ENCODE results near the gene VPS25.
"Not testable (repeated sequence)": the region's sequence is repeated elsewhere in the genome, so short reads cannot be mapped to it uniquely, and the experiment has no call there.

Gene VPS25

GRCh38 chr17:42768006-42768405 lies 5.2 kb upstream of the VPS25 start:
- not testable (repeated sequence) for DNase-seq (ENCODE audit: low read depth)

GRCh38 chr17:42769964-42770363 lies 3.3 kb upstream of the VPS25 start:
- not testable (repeated sequence) for DNase-seq (ENCODE audit: low read depth)

- DNase-seq (ENCODE audit: low read depth) = no peak
These were observed 332 bp upstream of the VPS25 start for GRCh38 chr17:42772945-42773289.

- DNase-seq (ENCODE audit: low read depth) = peak; percentile 77
These were observed 957 bp downstream of the VPS25 start for GRCh38 chr17:42774066-42774745.

- DNase-seq (ENCODE audit: low read depth) = peak; percentile 77
These were observed 2.4 kb downstream of the VPS25 start for GRCh38 chr17:42775534-42776098.

- no peak for DNase-seq (ENCODE audit: low read depth)
These were observed 5.3 kb downstream of the VPS25 start for GRCh38 chr17:42778570-42778969.

GRCh38 chr17:42779304-42779935 lies 6.2 kb downstream of the VPS25 start:
- no peak for DNase-seq (ENCODE audit: low read depth)

- DNase-seq (ENCODE audit: low read depth) = peak; percentile 67
These were observed 6.9 kb downstream of the VPS25 start, which contains the start of gene WNK4 for GRCh38 chr17:42779936-42780850. TSS of gene WNK4 (plus strand) at chr17:42780610. CDS start at chr17:42780699, 89 bp downstream.

GRCh38 chr17:42780851-42781638 lies 7.8 kb downstream of the VPS25 start:
- DNase-seq (ENCODE audit: low read depth) = no peak

- DNase-seq (ENCODE audit: low read depth) = no peak
These were observed 8.5 kb downstream of the VPS25 start for GRCh38 chr17:42781639-42782165.

- peak; percentile 32 for DNase-seq (ENCODE audit: low read depth)
These were observed 9.2 kb downstream of the VPS25 start for GRCh38 chr17:42782166-42783061.

- peak; percentile 88 for DNase-seq (ENCODE audit: low read depth)
These were observed 10.0 kb downstream of the VPS25 start for GRCh38 chr17:42783062-42783790.

- DNase-seq (ENCODE audit: low read depth) = no peak
These were observed 10.5 kb downstream of the VPS25 start for GRCh38 chr17:42783791-42784138.

GRCh38 chr17:42784409-42784808 lies 11.2 kb downstream of the VPS25 start:
- no peak for DNase-seq (ENCODE audit: low read depth)

- DNase-seq (ENCODE audit: low read depth) = no peak
These were observed 11.8 kb downstream of the VPS25 start for GRCh38 chr17:42784811-42785592.

- no peak for DNase-seq (ENCODE audit: low read depth)
These were observed 14.0 kb downstream of the VPS25 start for GRCh38 chr17:42787266-42787665.

- DNase-seq (ENCODE audit: low read depth) = no peak
These were observed 18.7 kb downstream of the VPS25 start for GRCh38 chr17:42791948-42792347.

- DNase-seq (ENCODE audit: low read depth) = no peak
These were observed 19.3 kb downstream of the VPS25 start for GRCh38 chr17:42792545-42792944.

GRCh38 chr17:42795061-42795460 lies 21.8 kb downstream of the VPS25 start:
- DNase-seq (ENCODE audit: low read depth) = no peak
